ENCODE results near the gene GPR173. TPM values are rescaled to one million over a fixed set of nuclear protein-coding genes. Genes with fewer than 3 reads are reported as not detected.
A peak's percentile ranks its signal among the peaks of the same experiment; 100 is the strongest.

The GPR173 gene
- total and polyA plus RNA-seq, 9 of the 15 experiments (the other 6 are each of a cell fraction or from before 2014, with no cell fraction given): 0.01 TPM; not detected in 8

DNA sequence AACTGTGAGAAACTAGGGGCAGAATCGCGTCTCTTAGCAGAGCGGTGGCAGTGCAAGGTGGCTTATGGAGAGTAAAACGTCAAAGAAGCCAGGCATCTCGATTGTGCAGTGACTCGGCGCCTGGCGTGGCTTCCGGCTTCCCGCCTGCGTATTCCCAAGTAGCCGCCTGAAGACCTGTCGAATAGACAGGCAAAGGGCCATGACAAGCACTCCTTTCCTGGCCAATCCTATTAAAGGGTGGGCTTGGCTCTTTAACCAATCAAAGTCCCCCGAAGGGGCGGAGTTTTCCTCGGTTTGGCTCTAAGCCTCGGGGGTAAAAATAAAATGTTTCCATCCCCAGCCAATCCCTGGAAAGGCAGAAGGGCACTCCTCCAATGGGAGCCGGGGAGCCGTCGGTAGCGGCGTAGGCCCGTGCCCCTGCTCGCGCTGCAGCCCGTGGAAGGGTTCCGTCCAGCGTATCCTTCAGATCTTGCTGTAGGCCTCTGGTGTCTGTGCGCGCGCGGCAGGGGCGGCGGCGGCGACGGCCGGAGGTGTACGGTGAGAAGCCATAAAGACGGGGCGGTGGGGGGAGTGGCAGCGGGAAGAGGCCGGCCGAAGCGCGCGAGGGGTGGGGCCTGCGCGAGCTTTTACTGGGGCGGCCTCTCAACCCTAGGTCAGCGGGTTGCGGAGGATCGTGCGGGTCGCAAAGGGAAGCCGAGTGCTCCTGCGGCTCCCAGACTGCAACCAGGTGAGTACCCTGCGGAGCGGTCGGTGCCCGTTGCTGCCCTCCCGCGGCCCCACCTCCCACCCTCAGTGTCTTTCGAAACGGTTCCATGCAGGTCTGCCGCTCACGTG lies 45.4 kb downstream of the GPR173 start, which contains the start of gene KANTR (continued):
- TF ChIP-seq TEAD2 (tag; IDR thresholded peaks at IDR 0.05) (no peak), OTX1 (CRISPR knock-in tag; IDR thresholded peaks at IDR 0.05) (no peak), CCNT2 (IDR thresholded peaks at IDR 0.05; ENCODE audit: borderline replicate concordance, extremely low read depth, insufficient read length, low read depth, low read length) (no peak), SMARCE1 (IDR thresholded peaks at IDR 0.05) (no peak), JUN (IDR thresholded peaks at IDR 0.05; ENCODE audit: borderline replicate concordance, low read depth, low read length) (no peak), JUN (CRISPR knock-in tag; IDR thresholded peaks at IDR 0.05; ENCODE audit: borderline replicate concordance) (no peak), MED1 (CRISPR knock-in tag; IDR thresholded peaks at IDR 0.05; ENCODE audit: borderline replicate concordance) (no peak), LEF1 (IDR thresholded peaks at IDR 0.05) (no peak), NR3C1 (CRISPR knock-in tag; IDR thresholded peaks at IDR 0.05) (no peak), GATAD2A (IDR thresholded peaks at IDR 0.05) (no peak), NFIC (IDR thresholded peaks at IDR 0.05) (peak; percentile 55), DDX20 (tag; IDR thresholded peaks at IDR 0.05; ENCODE audit: low read depth) (no peak), CREB1 (IDR thresholded peaks at IDR 0.05) (0 out of 2 replicates have a peak, but pooled peaks have one; percentile 18), CREB1 (CRISPR knock-in tag; IDR thresholded peaks at IDR 0.05) (no peak), ZNF766 (CRISPR knock-in tag; conservative IDR thresholded peaks at IDR 0.05) (no peak), ZNF436 (CRISPR knock-in tag; IDR thresholded peaks at IDR 0.05) (no peak), NCOA1 (IDR thresholded peaks at IDR 0.05; ENCODE audit: low read depth) (no peak), PTBP1 (IDR thresholded peaks at IDR 0.05; ENCODE audit: low read depth, low read length) (no peak)
- TF ChIP-seq, protein P1, sequence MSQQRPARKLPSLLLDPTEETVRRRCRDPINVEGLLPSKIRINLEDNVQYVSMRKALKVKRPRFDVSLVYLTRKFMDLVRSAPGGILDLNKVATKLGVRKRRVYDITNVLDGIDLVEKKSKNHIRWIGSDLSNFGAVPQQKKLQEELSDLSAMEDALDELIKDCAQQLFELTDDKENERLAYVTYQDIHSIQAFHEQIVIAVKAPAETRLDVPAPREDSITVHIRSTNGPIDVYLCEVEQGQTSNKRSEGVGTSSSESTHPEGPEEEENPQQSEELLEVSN (IDR thresholded peaks at IDR 0.05; ENCODE audit: borderline replicate concordance in 1 of 2, extremely low read depth in 1 of 2, insufficient read depth in 1 of 2, insufficient read length in 1 of 2, low read depth in 1 of 2, low read length in 1 of 2, poor library complexity in 1 of 2, severe bottlenecking in 1 of 2): peak; percentile 91 to 98
- TF ChIP-seq, protein P2, sequence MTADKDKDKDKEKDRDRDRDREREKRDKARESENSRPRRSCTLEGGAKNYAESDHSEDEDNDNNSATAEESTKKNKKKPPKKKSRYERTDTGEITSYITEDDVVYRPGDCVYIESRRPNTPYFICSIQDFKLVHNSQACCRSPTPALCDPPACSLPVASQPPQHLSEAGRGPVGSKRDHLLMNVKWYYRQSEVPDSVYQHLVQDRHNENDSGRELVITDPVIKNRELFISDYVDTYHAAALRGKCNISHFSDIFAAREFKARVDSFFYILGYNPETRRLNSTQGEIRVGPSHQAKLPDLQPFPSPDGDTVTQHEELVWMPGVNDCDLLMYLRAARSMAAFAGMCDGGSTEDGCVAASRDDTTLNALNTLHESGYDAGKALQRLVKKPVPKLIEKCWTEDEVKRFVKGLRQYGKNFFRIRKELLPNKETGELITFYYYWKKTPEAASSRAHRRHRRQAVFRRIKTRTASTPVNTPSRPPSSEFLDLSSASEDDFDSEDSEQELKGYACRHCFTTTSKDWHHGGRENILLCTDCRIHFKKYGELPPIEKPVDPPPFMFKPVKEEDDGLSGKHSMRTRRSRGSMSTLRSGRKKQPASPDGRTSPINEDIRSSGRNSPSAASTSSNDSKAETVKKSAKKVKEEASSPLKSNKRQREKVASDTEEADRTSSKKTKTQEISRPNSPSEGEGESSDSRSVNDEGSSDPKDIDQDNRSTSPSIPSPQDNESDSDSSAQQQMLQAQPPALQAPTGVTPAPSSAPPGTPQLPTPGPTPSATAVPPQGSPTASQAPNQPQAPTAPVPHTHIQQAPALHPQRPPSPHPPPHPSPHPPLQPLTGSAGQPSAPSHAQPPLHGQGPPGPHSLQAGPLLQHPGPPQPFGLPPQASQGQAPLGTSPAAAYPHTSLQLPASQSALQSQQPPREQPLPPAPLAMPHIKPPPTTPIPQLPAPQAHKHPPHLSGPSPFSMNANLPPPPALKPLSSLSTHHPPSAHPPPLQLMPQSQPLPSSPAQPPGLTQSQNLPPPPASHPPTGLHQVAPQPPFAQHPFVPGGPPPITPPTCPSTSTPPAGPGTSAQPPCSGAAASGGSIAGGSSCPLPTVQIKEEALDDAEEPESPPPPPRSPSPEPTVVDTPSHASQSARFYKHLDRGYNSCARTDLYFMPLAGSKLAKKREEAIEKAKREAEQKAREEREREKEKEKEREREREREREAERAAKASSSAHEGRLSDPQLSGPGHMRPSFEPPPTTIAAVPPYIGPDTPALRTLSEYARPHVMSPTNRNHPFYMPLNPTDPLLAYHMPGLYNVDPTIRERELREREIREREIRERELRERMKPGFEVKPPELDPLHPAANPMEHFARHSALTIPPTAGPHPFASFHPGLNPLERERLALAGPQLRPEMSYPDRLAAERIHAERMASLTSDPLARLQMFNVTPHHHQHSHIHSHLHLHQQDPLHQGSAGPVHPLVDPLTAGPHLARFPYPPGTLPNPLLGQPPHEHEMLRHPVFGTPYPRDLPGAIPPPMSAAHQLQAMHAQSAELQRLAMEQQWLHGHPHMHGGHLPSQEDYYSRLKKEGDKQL (CRISPR knock-in tag; IDR thresholded peaks at IDR 0.05; ENCODE audit: borderline replicate concordance): no peak
- TF ChIP-seq, protein P3, sequence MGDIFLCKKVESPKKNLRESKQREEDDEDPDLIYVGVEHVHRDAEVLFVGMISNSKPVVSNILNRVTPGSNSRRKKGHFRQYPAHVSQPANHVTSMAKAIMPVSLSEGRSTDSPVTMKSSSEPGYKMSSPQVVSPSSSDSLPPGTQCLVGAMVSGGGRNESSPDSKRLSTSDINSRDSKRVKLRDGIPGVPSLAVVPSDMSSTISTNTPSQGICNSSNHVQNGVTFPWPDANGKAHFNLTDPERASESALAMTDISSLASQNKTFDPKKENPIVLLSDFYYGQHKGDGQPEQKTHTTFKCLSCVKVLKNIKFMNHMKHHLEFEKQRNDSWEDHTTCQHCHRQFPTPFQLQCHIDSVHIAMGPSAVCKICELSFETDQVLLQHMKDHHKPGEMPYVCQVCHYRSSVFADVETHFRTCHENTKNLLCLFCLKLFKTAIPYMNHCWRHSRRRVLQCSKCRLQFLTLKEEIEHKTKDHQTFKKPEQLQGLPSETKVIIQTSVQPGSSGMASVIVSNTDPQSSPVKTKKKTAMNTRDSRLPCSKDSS (IDR thresholded peaks at IDR 0.05; ENCODE audit: low read depth, partially characterized antibody): no peak

Data from K562 (cell line).